ENCODE data around the gene SLC3A2.

GRCh38 chr11:62882788-62883501, 2.2 kb downstream of the SLC3A2 start:
- TF ChIP-seq, protein P1, sequence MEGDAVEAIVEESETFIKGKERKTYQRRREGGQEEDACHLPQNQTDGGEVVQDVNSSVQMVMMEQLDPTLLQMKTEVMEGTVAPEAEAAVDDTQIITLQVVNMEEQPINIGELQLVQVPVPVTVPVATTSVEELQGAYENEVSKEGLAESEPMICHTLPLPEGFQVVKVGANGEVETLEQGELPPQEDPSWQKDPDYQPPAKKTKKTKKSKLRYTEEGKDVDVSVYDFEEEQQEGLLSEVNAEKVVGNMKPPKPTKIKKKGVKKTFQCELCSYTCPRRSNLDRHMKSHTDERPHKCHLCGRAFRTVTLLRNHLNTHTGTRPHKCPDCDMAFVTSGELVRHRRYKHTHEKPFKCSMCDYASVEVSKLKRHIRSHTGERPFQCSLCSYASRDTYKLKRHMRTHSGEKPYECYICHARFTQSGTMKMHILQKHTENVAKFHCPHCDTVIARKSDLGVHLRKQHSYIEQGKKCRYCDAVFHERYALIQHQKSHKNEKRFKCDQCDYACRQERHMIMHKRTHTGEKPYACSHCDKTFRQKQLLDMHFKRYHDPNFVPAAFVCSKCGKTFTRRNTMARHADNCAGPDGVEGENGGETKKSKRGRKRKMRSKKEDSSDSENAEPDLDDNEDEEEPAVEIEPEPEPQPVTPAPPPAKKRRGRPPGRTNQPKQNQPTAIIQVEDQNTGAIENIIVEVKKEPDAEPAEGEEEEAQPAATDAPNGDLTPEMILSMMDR (IDR thresholded peaks at IDR 0.05): no peak
- TF ChIP-seq POLR2A (IDR thresholded peaks at IDR 0.05): no peak
